Parathyroid adenoma (tissue), 2 donors: ENCODE results near the gene MEIS2.

ENCODE experiments used
- H2AFZ ChIP-seq: fragments of 300-600 bp; sonication (generic); one replicate; pipeline ENCODE4 v1.7.0; 2017; ENCODE audit warnings: antibody characterized with exemption, mild to moderate bottlenecking
- H3K27ac ChIP-seq: fragments of 300-600 bp; sonication (generic); one replicate; pipeline ENCODE4 v1.7.0; 2017
- H3K27me3 ChIP-seq: fragments of 300-600 bp; sonication (generic); one replicate; pipeline ENCODE4 v1.7.0; 2017; ENCODE audit warnings: low read length; ENCODE audit not compliant: control insufficient read depth, insufficient read depth
- H3K36me3 ChIP-seq: fragments of 300-600 bp; sonication (generic); one replicate; pipeline ENCODE4 v1.7.0; 2017; ENCODE audit warnings: low read length; ENCODE audit not compliant: control insufficient read depth, insufficient read depth
- H3K4me1 ChIP-seq: fragments of 300-600 bp; sonication (generic); one replicate; pipeline ENCODE4 v1.7.0; 2017; ENCODE audit warnings: control low read depth
- H3K4me2 ChIP-seq: fragments of 300-600 bp; sonication (generic); one replicate; pipeline ENCODE4 v1.7.0; 2017; ENCODE audit warnings: low read length
- H3K4me3 ChIP-seq: fragments of 300-600 bp; sonication (generic); one replicate; pipeline ENCODE4 v1.7.0; 2017; ENCODE audit warnings: low read depth, low read length
- H3K79me2 ChIP-seq: fragments of 300-600 bp; sonication (generic); one replicate; pipeline ENCODE4 v1.7.0; 2017; ENCODE audit warnings: control low read depth
- H3K9ac ChIP-seq: fragments of 300-600 bp; sonication (generic); one replicate; pipeline ENCODE4 v1.7.0; 2017; ENCODE audit warnings: mild to moderate bottlenecking
- H3K9me3 ChIP-seq: fragments of 300-600 bp; sonication (generic); one replicate; pipeline ENCODE4 v1.7.0; 2017; ENCODE audit warnings: low read length; ENCODE audit not compliant: control insufficient read depth
- CTCF ChIP-seq: fragments of 300-600 bp; sonication (generic); IDR thresholded peaks from one replicate; pipeline ENCODE4 v1.7.0; 2017; ENCODE audit warnings: antibody characterized with exemption, mild to moderate bottlenecking
- donor health status: primary hyperparathyroidism.

MEIS2 gene

GRCh38 chr15:36941798-36942197 is 158.6 kb downstream of the MEIS2 start:
- TF ChIP-seq CTCF: no peak
- Histone ChIP-seq H3K9ac (no peak overlapping the region), H3K27me3 (no peaks in the 10 kb centered on the region), H3K4me3 (no peak overlapping the region), H3K4me2 (no peak overlapping the region), H3K27ac (no peak overlapping the region), H3K79me2 (no peaks in the 10 kb centered on the region), H3K36me3 (no peaks in the 10 kb centered on the region), H2AFZ (no peak overlapping the region), H3K9me3 (no peaks in the 10 kb centered on the region), H3K4me1 (no peaks in the 10 kb centered on the region)

GRCh38 chr15:36940636-36941260 is 159.6 kb downstream of the MEIS2 start:
- H3K79me2 ChIP-seq: no peaks in the 10 kb centered on the region
- no peak overlapping the region for H3K4me2 ChIP-seq
- no peaks in the 10 kb centered on the region for H3K27me3 ChIP-seq
- no peaks in the 10 kb centered on the region for H3K4me1 ChIP-seq
- H2AFZ ChIP-seq: no peak overlapping the region
- H3K9ac ChIP-seq: no peak overlapping the region
- no peak overlapping the region for H3K4me3 ChIP-seq
- no peaks in the 10 kb centered on the region for H3K36me3 ChIP-seq
- no peak overlapping the region for H3K27ac ChIP-seq
- no peak for TF ChIP-seq CTCF
- H3K9me3 ChIP-seq: no peaks in the 10 kb centered on the region

- no peaks in the 10 kb centered on the region for H3K9me3 ChIP-seq
- no peaks in the 10 kb centered on the region for H3K4me1 ChIP-seq
- no peaks in the 10 kb centered on the region for H3K79me2 ChIP-seq
- no peak for TF ChIP-seq CTCF
- no peak overlapping the region for H3K4me2 ChIP-seq
- no peak overlapping the region for H3K9ac ChIP-seq
- H3K36me3 ChIP-seq: no peaks in the 10 kb centered on the region
- H3K4me3 ChIP-seq: no peak overlapping the region
- no peak overlapping the region for H2AFZ ChIP-seq
- H3K27ac ChIP-seq: no peak overlapping the region
- no peaks in the 10 kb centered on the region for H3K27me3 ChIP-seq
Measured at GRCh38 chr15:36940219-36940618, 160.1 kb downstream of the MEIS2 start.

GRCh38 chr15:36938764-36939163 is 161.6 kb downstream of the MEIS2 start:
- H3K4me2 ChIP-seq: no peak overlapping the region
- H3K27me3 ChIP-seq: no peaks in the 10 kb centered on the region
- no peak overlapping the region for H3K9ac ChIP-seq
- H3K79me2 ChIP-seq: no peaks in the 10 kb centered on the region
- H3K9me3 ChIP-seq: no peaks in the 10 kb centered on the region
- no peak for TF ChIP-seq CTCF
- H3K4me1 ChIP-seq: no peaks in the 10 kb centered on the region
- H3K27ac ChIP-seq: no peak overlapping the region
- no peak overlapping the region for H2AFZ ChIP-seq
- H3K4me3 ChIP-seq: no peak overlapping the region
- no peaks in the 10 kb centered on the region for H3K36me3 ChIP-seq

- Histone ChIP-seq H3K4me1 (no peaks in the 10 kb centered on the region), H3K79me2 (no peaks in the 10 kb centered on the region), H3K36me3 (no peaks in the 10 kb centered on the region), H3K27me3 (no peaks in the 10 kb centered on the region), H3K4me3 (no peak overlapping the region), H3K27ac (no peak overlapping the region), H2AFZ (no peak overlapping the region), H3K9ac (no peak overlapping the region), H3K4me2 (no peak overlapping the region), H3K9me3 (no peaks in the 10 kb centered on the region)
- TF ChIP-seq CTCF: no peak
Measured at GRCh38 chr15:36938131-36938530, 162.2 kb downstream of the MEIS2 start.
